Calu3 (cell line): Measurements from ENCODE around the gene CCDC24. TPM values are rescaled to one million over a fixed set of nuclear protein-coding genes. Genes with fewer than 3 reads are reported as not detected.

ENCODE experiments used
- BruUV-seq: library from RNA; stranded (reverse); fragments of 400-500 nt; replicated peaks from 2 replicates; lab custom pipeline; 2021; lab: Mats Ljungman, UMichigan
- CTCF ChIA-PET: fragments of 300-600 bp; sonication (Branson Sonifier 250); formaldehyde crosslinking; loops from one replicate; lab custom pipeline; 2022; ENCODE audit warnings: antibody characterized with exemption; lab: Charles Lee
- DNase-seq: peaks from one replicate; pipeline ENCODE4 v3.0.0; 2022
- H3K27ac Mint-ChIP-seq: one replicate; pipeline ENCODE4 v1.8.0; 2022; ENCODE audit warnings: mixed read lengths; ENCODE audit not compliant: unreplicated experiment
- H3K27me3 Mint-ChIP-seq: one replicate; pipeline ENCODE4 v1.8.0; 2022; ENCODE audit warnings: mixed read lengths; ENCODE audit not compliant: unreplicated experiment
- H3K36me3 Mint-ChIP-seq: one replicate; pipeline ENCODE4 v1.8.0; 2022; ENCODE audit warnings: mild to moderate bottlenecking, moderate library complexity, mixed read lengths; ENCODE audit not compliant: insufficient read depth, unreplicated experiment
- H3K4me1 Mint-ChIP-seq: one replicate; pipeline ENCODE4 v1.8.0; 2022; ENCODE audit warnings: mild to moderate bottlenecking, low read depth, mixed read lengths; ENCODE audit not compliant: unreplicated experiment
- H3K4me3 Mint-ChIP-seq: one replicate; pipeline ENCODE4 v1.8.0; 2022; ENCODE audit warnings: mild to moderate bottlenecking, low read depth, moderate library complexity, mixed read lengths; ENCODE audit not compliant: unreplicated experiment
- H3K9me3 Mint-ChIP-seq: one replicate; pipeline ENCODE4 v1.8.0; 2022; ENCODE audit warnings: low read depth, mixed read lengths; ENCODE audit not compliant: unreplicated experiment
- intact Hi-C: fragments of 100-400 bp; cut with micrococcal nuclease; formaldehyde crosslinking; loops from one replicate; pipeline ENCODE4 v1.10.0; 2022; ENCODE audit not compliant: unreplicated experiment
- total RNA-seq: library from RNA; stranded (reverse); gene quantifications from 2 replicates; pipeline ENCODE4 v1.2.3, GENCODE V29; 2022
- TF ChIP-seq, protein P1 (sequence below): fragments of 200-600 bp; IDR thresholded peaks from one replicate; pipeline ENCODE4 v1.8.0; 2022; ENCODE audit warnings: antibody characterized with exemption; ENCODE audit not compliant: unreplicated experiment

CCDC24 gene
- total RNA-seq, 1 experiment from 2014 or later: 19.7 TPM

DNA sequence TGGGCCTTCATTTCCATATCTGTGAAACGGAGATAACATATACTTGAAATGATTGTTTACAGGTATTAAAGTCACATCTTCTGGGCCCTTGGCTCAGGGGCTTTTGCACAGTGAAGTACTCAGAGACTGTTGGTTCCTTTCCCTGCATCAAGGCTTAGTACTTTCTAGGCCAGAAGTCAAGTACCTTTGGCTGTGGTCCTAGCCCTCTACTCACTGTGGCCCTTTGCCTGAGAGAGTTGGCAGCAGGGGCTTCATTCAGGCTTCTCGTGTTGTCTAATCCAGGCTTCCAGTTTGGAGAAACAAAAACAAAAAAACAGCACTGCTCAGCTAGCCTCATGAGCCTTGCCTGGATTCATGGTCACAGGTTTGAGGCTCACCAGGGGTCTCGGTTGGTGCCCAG, 29.7 kb upstream of the CCDC24 start:
- TF ChIP-seq, protein P1, sequence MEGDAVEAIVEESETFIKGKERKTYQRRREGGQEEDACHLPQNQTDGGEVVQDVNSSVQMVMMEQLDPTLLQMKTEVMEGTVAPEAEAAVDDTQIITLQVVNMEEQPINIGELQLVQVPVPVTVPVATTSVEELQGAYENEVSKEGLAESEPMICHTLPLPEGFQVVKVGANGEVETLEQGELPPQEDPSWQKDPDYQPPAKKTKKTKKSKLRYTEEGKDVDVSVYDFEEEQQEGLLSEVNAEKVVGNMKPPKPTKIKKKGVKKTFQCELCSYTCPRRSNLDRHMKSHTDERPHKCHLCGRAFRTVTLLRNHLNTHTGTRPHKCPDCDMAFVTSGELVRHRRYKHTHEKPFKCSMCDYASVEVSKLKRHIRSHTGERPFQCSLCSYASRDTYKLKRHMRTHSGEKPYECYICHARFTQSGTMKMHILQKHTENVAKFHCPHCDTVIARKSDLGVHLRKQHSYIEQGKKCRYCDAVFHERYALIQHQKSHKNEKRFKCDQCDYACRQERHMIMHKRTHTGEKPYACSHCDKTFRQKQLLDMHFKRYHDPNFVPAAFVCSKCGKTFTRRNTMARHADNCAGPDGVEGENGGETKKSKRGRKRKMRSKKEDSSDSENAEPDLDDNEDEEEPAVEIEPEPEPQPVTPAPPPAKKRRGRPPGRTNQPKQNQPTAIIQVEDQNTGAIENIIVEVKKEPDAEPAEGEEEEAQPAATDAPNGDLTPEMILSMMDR: no peak
- no TSS peak for BruUV-seq
- CTCF ChIA-PET: no interaction called here
- intact Hi-C loops: no loop called here
- DNase-seq: no peak
- Mint-ChIP-seq H3K27ac (no peak overlapping the region), H3K27me3 (no peaks in the 10 kb centered on the region), H3K4me3 (no peak overlapping the region), H3K36me3 (no peaks in the 10 kb centered on the region), H3K9me3 (no peaks in the 10 kb centered on the region), H3K4me1 (no peaks in the 10 kb centered on the region)

DNA sequence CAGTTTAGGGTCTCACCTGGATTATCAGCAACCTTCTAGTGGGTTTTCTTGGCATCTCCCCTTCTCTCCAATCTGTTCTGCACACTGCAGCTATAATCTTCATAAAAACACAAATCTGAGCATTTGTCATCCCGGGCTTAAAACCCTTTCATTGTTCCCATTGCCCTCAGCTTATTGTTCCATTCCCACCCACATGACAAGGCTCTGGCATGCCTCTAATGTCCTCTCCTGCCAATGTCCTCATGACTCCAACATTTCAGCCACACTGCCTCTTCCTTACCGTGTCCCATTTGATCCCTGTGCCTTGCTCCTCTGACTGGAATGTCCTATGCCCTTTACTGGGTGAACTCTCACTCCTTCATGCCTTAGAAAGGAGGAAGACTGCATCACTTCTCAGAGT, 29.1 kb upstream of the CCDC24 start:
- no peak overlapping the region for H3K4me3 Mint-ChIP-seq
- DNase-seq: no peak
- H3K36me3 Mint-ChIP-seq: no peaks in the 10 kb centered on the region
- H3K4me1 Mint-ChIP-seq: no peaks in the 10 kb centered on the region
- CTCF ChIA-PET: no interaction called here
- TF ChIP-seq, protein P1: no peak
- no peak overlapping the region for H3K27ac Mint-ChIP-seq
- no peaks in the 10 kb centered on the region for H3K9me3 Mint-ChIP-seq
- intact Hi-C loops: no loop called here
- no peaks in the 10 kb centered on the region for H3K27me3 Mint-ChIP-seq
- no TSS peak for BruUV-seq

DNA sequence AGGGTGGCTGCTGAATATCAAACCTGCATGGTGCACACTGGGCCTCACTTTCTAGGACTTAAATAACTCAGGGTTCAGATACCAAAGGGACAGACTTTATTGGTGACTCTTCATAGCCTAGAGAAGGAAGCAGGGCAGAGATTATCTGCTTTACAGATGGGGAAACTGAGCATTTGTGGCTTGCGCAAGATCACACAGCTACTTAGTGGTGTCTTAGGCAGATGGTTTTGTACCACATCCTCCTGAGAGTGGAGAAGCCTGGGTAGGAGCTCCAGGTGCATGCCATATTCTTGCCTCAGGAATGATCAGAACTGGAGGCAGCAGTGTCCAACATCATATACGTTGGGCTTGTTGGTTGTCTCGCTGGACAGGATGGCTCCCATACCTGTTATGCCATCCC, 28.4 kb upstream of the CCDC24 start:
- CTCF ChIA-PET: no interaction called here
- H3K36me3 Mint-ChIP-seq: no peaks in the 10 kb centered on the region
- TF ChIP-seq, protein P1: no peak
- no peaks in the 10 kb centered on the region for H3K27me3 Mint-ChIP-seq
- H3K9me3 Mint-ChIP-seq: no peaks in the 10 kb centered on the region
- intact Hi-C loops: no loop called here
- H3K4me1 Mint-ChIP-seq: no peaks in the 10 kb centered on the region
- no TSS peak for BruUV-seq
- no peak overlapping the region for H3K4me3 Mint-ChIP-seq
- no peak overlapping the region for H3K27ac Mint-ChIP-seq
- no peak for DNase-seq

DNA sequence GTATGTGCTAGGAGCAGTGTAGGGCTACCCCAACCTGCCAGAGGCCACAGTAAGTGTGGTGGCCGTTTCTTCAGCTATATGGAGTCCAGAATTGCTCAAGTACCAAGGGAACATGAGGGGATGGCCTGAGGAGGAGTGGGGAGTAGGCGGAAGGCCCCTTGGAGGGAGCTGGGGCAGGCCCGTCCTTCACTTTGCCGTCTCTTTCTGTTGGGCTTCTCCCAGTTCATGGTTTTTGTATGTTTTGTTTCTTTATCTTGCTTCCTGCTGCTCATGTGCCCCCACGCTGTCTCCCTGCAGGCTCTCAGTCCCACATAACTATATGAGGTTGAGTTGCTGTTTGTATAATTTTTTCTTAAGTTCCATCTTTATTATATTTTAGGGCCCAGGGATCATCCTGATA, 27.5 kb upstream of the CCDC24 start:
- intact Hi-C loops: no loop called here
- Mint-ChIP-seq H3K9me3 (no peaks in the 10 kb centered on the region), H3K27ac (no peak overlapping the region), H3K4me1 (no peaks in the 10 kb centered on the region), H3K4me3 (no peak overlapping the region), H3K27me3 (no peaks in the 10 kb centered on the region), H3K36me3 (no peaks in the 10 kb centered on the region)
- TF ChIP-seq, protein P1: no peak
- CTCF ChIA-PET: no interaction called here
- no peak for DNase-seq
- no TSS peak for BruUV-seq

DNA sequence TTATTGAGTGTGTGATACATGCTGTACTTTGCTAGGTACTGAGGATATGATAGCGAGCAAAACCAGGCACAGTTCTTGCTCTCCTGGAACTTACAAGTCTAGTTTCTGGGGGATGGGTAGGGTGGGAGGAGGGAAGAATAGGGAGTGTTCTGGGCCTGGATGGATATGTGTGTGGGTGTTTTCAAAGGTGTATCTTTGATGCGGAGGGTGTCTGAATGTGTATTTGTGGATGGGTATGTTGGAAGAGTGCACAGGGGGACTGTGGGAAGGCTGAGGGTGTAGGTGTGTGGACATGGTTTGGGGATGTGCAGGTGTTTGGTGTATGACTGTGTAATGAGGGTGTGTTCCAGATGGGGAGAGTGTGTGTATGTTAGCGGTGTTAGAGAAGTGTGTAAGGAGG, 26.1 kb upstream of the CCDC24 start:
- no peak overlapping the region for H3K27ac Mint-ChIP-seq
- H3K9me3 Mint-ChIP-seq: no peaks in the 10 kb centered on the region
- H3K36me3 Mint-ChIP-seq: peaks cover 10% of the 10 kb centered on the region
- intact Hi-C loops: no loop called here
- TF ChIP-seq, protein P1: no peak
- DNase-seq: no peak
- H3K4me1 Mint-ChIP-seq: no peaks in the 10 kb centered on the region
- no TSS peak for BruUV-seq
- CTCF ChIA-PET: no interaction called here
- H3K4me3 Mint-ChIP-seq: no peak overlapping the region
- no peaks in the 10 kb centered on the region for H3K27me3 Mint-ChIP-seq
